HCT116 (cell line): ENCODE data around the gene UNC79. TPM values are rescaled to one million over a fixed set of nuclear protein-coding genes. Genes with fewer than 3 reads are reported as not detected.

ENCODE experiments used
- ATAC-seq: fragments of 200-7000 bp; cut with Tn5 transposase; 2 replicates; pipeline ENCODE4 v1.9.1; 2020; ENCODE audit warnings: mild to moderate bottlenecking, moderate library complexity
- BruUV-seq: library from RNA; stranded (reverse); fragments of 400-500 nt; replicated peaks from 2 replicates; lab custom pipeline; 2021; lab: Mats Ljungman, UMichigan
- CTCF ChIA-PET: fragments of 300-600 bp; sonication (Branson Sonifier 250); formaldehyde crosslinking; loops from one replicate; lab custom pipeline; 2021; ENCODE audit warnings: antibody characterized with exemption; lab: Charles Lee
- POLR2A ChIA-PET: fragments of 300-600, 350-600 bp; sonication (Branson Sonifier 250); formaldehyde crosslinking; loops from one replicate; lab custom pipeline; 2021; ENCODE audit warnings: antibody characterized with exemption; lab: Charles Lee
- RAD21 ChIA-PET, 2 experiments: fragments of 300-600 bp; sonication (Branson Sonifier 250); formaldehyde crosslinking; loops; one replicate each; lab custom pipeline; 2023; ENCODE audit warnings: low total read pairs in 2 of 2; ENCODE audit not compliant: uncharacterized antibody in 2 of 2, unreplicated experiment in 2 of 2, low non-redundant PET in 1 of 2; lab: Charles Lee
- DNase-seq: peaks from one replicate; pipeline ENCODE4 v3.0.0-alpha.2; 2010; ENCODE audit warnings: low read depth, low spot score
- H2AFZ ChIP-seq: fragments of 200-600 bp; shearing (Covaris generic), sonication (generic); 2 replicates; pipeline ENCODE4 v1.6.1; 2017; ENCODE audit warnings: low read depth, mixed run types, mixed read lengths, antibody characterized with exemption, low read length; ENCODE audit not compliant: poor library complexity, severe bottlenecking
- H3K27ac ChIP-seq: 2 replicates; pipeline ENCODE4 v1.5.1; 2012; ENCODE audit warnings: low read depth, low read length
- H3K27me3 ChIP-seq: fragments of 200-600 bp; sonication (generic); 2 replicates; pipeline ENCODE4 v1.6.1; 2016; ENCODE audit warnings: mixed run types, low read length, mixed read lengths; ENCODE audit not compliant: insufficient read depth
- H3K36me3 ChIP-seq, 2 experiments: fragments of 200-500 bp in 1 of 2; fragments of 200-600 bp in 1 of 2; sonication (Bioruptor generic) in 1 of 2; sonication (generic) in 1 of 2; 2 replicates each; pipeline versions ENCODE4 v1.5.1 to v1.6.1; 2014 to 2016; ENCODE audit warnings: low read length in 2 of 2, inconsistent platforms in 1 of 2, mixed read lengths in 1 of 2, mixed run types in 1 of 2; ENCODE audit not compliant: insufficient read depth in 2 of 2, control insufficient read depth in 1 of 2
- H3K4me1 ChIP-seq, 2 experiments: fragments of 200-600 bp in 1 of 2; sonication (generic) in 1 of 2; 2 replicates each; pipeline versions ENCODE4 v1.5.1 to v1.6.1; 2012 to 2017; ENCODE audit warnings: low read length in 2 of 2, inconsistent platforms in 1 of 2, mild to moderate bottlenecking in 1 of 2, mixed read lengths in 1 of 2, mixed run types in 1 of 2, moderate library complexity in 1 of 2; ENCODE audit not compliant: insufficient read depth in 2 of 2, control insufficient read depth in 1 of 2
- H3K4me2 ChIP-seq: fragments of 200-600 bp; sonication (generic); 2 replicates; pipeline ENCODE4 v1.6.1; 2017; ENCODE audit warnings: mixed run types, low read length, mixed read lengths
- H3K4me3 ChIP-seq, 2 experiments: fragments of 200-600 bp in 1 of 2; sonication (generic) in 1 of 2; replicated peaks in 1 of 2; 2 replicates each; pipeline ENCODE4 v1.5.1; 2011 to 2016; ENCODE audit warnings: low read length in 2 of 2, control low read depth in 1 of 2, low read depth in 1 of 2, mild to moderate bottlenecking in 1 of 2, mixed read lengths in 1 of 2, mixed run types in 1 of 2
- H3K79me2 ChIP-seq: fragments of 200-600 bp; sonication (generic); 2 replicates; pipeline ENCODE4 v1.6.1; 2017; ENCODE audit warnings: mild to moderate bottlenecking, mixed run types, low read length, moderate library complexity, mixed read lengths; ENCODE audit not compliant: insufficient read depth
- H3K9ac ChIP-seq: fragments of 200-600 bp; sonication (generic); 2 replicates; pipeline ENCODE4 v1.6.1; 2016; ENCODE audit warnings: low read length, mixed read lengths
- H3K9me2 ChIP-seq: fragments of 200-600 bp; sonication (generic), shearing (Covaris generic); 2 replicates; pipeline ENCODE4 v1.6.1; 2017; ENCODE audit warnings: mixed run types, mild to moderate bottlenecking, moderate library complexity; ENCODE audit not compliant: insufficient read depth
- H3K9me3 ChIP-seq, 2 experiments: fragments of 200-500 bp in 1 of 2; fragments of 200-600 bp in 1 of 2; sonication (Bioruptor generic) in 1 of 2; sonication (generic) in 1 of 2; 2 replicates each; pipeline ENCODE4 v1.6.1; 2014 to 2017; ENCODE audit warnings: low read length in 2 of 2, mixed read lengths in 2 of 2, inconsistent platforms in 1 of 2, low read depth in 1 of 2, mild to moderate bottlenecking in 1 of 2, mixed run types in 1 of 2, moderate library complexity in 1 of 2; ENCODE audit not compliant: control insufficient read depth in 1 of 2, insufficient read depth in 1 of 2
- H4K20me1 ChIP-seq: fragments of 200-600 bp; sonication (generic), shearing (Covaris generic); 2 replicates; pipeline ENCODE4 v1.6.1; 2017; ENCODE audit warnings: mixed run types, mild to moderate bottlenecking, moderate library complexity; ENCODE audit not compliant: insufficient read depth
- ATF3 ChIP-seq: IDR thresholded peaks from 2 replicates; pipeline ENCODE4 v1.6.1; 2012
- CBX3 ChIP-seq: IDR thresholded peaks from 2 replicates; pipeline ENCODE4 v1.6.1; 2012; ENCODE audit warnings: low read depth
- CEBPB ChIP-seq: IDR thresholded peaks from 2 replicates; pipeline ENCODE4 v1.6.1; 2012; ENCODE audit warnings: low read depth
- CTCF ChIP-seq, 3 experiments: fragments of 200-600 bp in 1 of 3; sonication (generic) in 1 of 3; IDR thresholded peaks in 2 of 3; conservative IDR thresholded peaks in 1 of 3; 2 replicates each; pipeline ENCODE4 v1.5.1; 2012 to 2017; ENCODE audit warnings: low read depth in 2 of 3, low read length in 2 of 3, antibody characterized with exemption in 1 of 3, borderline replicate concordance in 1 of 3, control low read depth in 1 of 3, mild to moderate bottlenecking in 1 of 3, mixed read lengths in 1 of 3, mixed run types in 1 of 3, moderate library complexity in 1 of 3; ENCODE audit not compliant: insufficient read depth in 1 of 3
- EGR1 ChIP-seq: IDR thresholded peaks from 2 replicates; pipeline ENCODE4 v1.6.1; 2012; ENCODE audit warnings: low read depth
- ELF1 ChIP-seq: IDR thresholded peaks from 2 replicates; pipeline ENCODE4 v1.6.1; 2012; ENCODE audit warnings: low read depth, borderline replicate concordance
- EZH2 ChIP-seq: fragments of 200-600 bp; sonication (generic); IDR thresholded peaks from 2 replicates; pipeline ENCODE4 v1.6.1; 2017; ENCODE audit warnings: antibody characterized with exemption, mixed run types
- EZH2phosphoT487 ChIP-seq: fragments of 200-600 bp; IDR thresholded peaks from 2 replicates; pipeline ENCODE4 v1.6.1; 2018; ENCODE audit warnings: antibody characterized with exemption, borderline replicate concordance
- FOSL1 ChIP-seq: IDR thresholded peaks from 2 replicates; pipeline ENCODE4 v1.6.1; 2012; ENCODE audit warnings: low read depth
- POLR2A ChIP-seq: IDR thresholded peaks from 2 replicates; pipeline ENCODE4 v1.7.0; 2011; ENCODE audit warnings: borderline replicate concordance; ENCODE audit not compliant: insufficient read depth, insufficient read length; ENCODE audit errors: extremely low read depth
- POLR2AphosphoS5 ChIP-seq: IDR thresholded peaks from 2 replicates; pipeline ENCODE4 v1.6.1; 2011; ENCODE audit warnings: mild to moderate bottlenecking, low read depth, low read length, moderate library complexity
- RAD21 ChIP-seq: IDR thresholded peaks from 2 replicates; pipeline ENCODE4 v1.6.1; 2012; ENCODE audit warnings: low read depth, mild to moderate bottlenecking
- YY1 ChIP-seq: IDR thresholded peaks from 2 replicates; pipeline ENCODE4 v1.6.1; 2011; ENCODE audit warnings: low read length, low read depth, moderate library complexity, mild to moderate bottlenecking; ENCODE audit not compliant: insufficient replicate concordance; ENCODE audit errors: extremely low read depth
- ZBTB33 ChIP-seq: IDR thresholded peaks from 2 replicates; pipeline ENCODE4 v1.6.1; 2011; ENCODE audit warnings: mild to moderate bottlenecking, low read length, moderate library complexity; ENCODE audit not compliant: insufficient replicate concordance; ENCODE audit errors: extremely low read depth
- intact Hi-C: fragments of 100-400 bp; cut with micrococcal nuclease; formaldehyde crosslinking; loops from 2 replicates; pipeline ENCODE4 v1.10.0; 2022
- total RNA-seq: library from RNA; stranded (reverse); gene quantifications from one replicate; pipeline ENCODE4 v1.2.1, GENCODE V29; 2021; ENCODE audit not compliant: unreplicated experiment
- TF ChIP-seq, protein P1 (sequence below): IDR thresholded peaks from 2 replicates; pipeline ENCODE4 v1.6.1; 2012; ENCODE audit warnings: low read depth

Gene UNC79
- total RNA-seq, 1 experiment from 2014 or later = 0.10 TPM

GRCh38 chr14:93475471-93475870 is 44.7 kb downstream of the UNC79 start:
- intact Hi-C loops = no loop called here
- Histone ChIP-seq H2AFZ (no peak overlapping the region), H3K27ac (no peak overlapping the region), H3K79me2 (no peaks in the 10 kb centered on the region), H3K9ac (no peak overlapping the region), H3K9me2 (no peaks in the 10 kb centered on the region), H3K27me3 (peaks cover 58% of the 10 kb centered on the region), H3K4me1 (no peaks in the 10 kb centered on the region), H3K4me3 (no peak overlapping the region), H4K20me1 (no peaks in the 10 kb centered on the region), H3K4me2 (no peak overlapping the region), H3K9me3 (no peaks in the 10 kb centered on the region), H3K36me3 (no peaks in the 10 kb centered on the region)
- no TSS peak for BruUV-seq
- ATAC-seq (no peak), DNase-seq (no peak)
- TF ChIP-seq POLR2A (no peak), CEBPB (no peak), EZH2phosphoT487 (no peak), RAD21 (no peak), POLR2AphosphoS5 (no peak), YY1 (no peak), ZBTB33 (no peak), ELF1 (no peak), EGR1 (no peak), CBX3 (no peak), FOSL1 (no peak), EZH2 (no peak), ATF3 (no peak), CTCF (IDR thresholded peaks at IDR 0.05 in 2 of 3, conservative IDR thresholded peaks at IDR 0.05 in 1 of 3; ENCODE audit: borderline replicate concordance in 1 of 3, insufficient read depth in 1 of 3, low read depth in 2 of 3, low read length in 2 of 3) (no peak)
- TF ChIP-seq, protein P1, sequence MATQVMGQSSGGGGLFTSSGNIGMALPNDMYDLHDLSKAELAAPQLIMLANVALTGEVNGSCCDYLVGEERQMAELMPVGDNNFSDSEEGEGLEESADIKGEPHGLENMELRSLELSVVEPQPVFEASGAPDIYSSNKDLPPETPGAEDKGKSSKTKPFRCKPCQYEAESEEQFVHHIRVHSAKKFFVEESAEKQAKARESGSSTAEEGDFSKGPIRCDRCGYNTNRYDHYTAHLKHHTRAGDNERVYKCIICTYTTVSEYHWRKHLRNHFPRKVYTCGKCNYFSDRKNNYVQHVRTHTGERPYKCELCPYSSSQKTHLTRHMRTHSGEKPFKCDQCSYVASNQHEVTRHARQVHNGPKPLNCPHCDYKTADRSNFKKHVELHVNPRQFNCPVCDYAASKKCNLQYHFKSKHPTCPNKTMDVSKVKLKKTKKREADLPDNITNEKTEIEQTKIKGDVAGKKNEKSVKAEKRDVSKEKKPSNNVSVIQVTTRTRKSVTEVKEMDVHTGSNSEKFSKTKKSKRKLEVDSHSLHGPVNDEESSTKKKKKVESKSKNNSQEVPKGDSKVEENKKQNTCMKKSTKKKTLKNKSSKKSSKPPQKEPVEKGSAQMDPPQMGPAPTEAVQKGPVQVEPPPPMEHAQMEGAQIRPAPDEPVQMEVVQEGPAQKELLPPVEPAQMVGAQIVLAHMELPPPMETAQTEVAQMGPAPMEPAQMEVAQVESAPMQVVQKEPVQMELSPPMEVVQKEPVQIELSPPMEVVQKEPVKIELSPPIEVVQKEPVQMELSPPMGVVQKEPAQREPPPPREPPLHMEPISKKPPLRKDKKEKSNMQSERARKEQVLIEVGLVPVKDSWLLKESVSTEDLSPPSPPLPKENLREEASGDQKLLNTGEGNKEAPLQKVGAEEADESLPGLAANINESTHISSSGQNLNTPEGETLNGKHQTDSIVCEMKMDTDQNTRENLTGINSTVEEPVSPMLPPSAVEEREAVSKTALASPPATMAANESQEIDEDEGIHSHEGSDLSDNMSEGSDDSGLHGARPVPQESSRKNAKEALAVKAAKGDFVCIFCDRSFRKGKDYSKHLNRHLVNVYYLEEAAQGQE = no peak
- ChIA-PET RAD21 (no interaction called here), POLR2A (no interaction called here), CTCF (no interaction called here)
